Peyer's patch (tissue), 4 donors: ENCODE results near the gene DTX4. TPM values are rescaled to one million over a fixed set of nuclear protein-coding genes. Genes with fewer than 3 reads are reported as not detected.
A peak's percentile ranks its signal among the peaks of the same experiment; 100 is the strongest.

Source experiments
- DNase-seq, 3 donors: peaks; one replicate each; pipeline ENCODE4 v3.0.0-alpha.2; 2017 to 2019
- H3K27ac ChIP-seq, 4 donors: fragments of 200-600 bp; sonication (generic); one replicate each; pipeline ENCODE4 v1.5.1; 2016 to 2019
- H3K27me3 ChIP-seq, 2 donors: fragments of 200-600 bp; sonication (generic); one replicate each; pipeline ENCODE4 v1.5.1; 2019
- H3K36me3 ChIP-seq, 3 donors: fragments of 200-600 bp; sonication (generic); one replicate each; pipeline ENCODE4 v1.5.1; 2016 to 2019
- H3K4me1 ChIP-seq, 4 donors: fragments of 200-600 bp; sonication (generic); one replicate each; pipeline ENCODE4 v1.5.1; 2016 to 2019
- H3K4me3 ChIP-seq, 4 donors: fragments of 200-600 bp; sonication (generic); 1 replicate in 3 of 4; 2 replicates in 1 of 4; pipeline ENCODE4 v1.5.1; 2016 to 2019; ENCODE audit warnings: mild to moderate bottlenecking in 1 of 4
- H3K9me3 ChIP-seq, 4 donors: fragments of 200-600 bp; sonication (generic); one replicate each; pipeline ENCODE4 v1.5.1; 2016 to 2019; ENCODE audit warnings: mild to moderate bottlenecking in 1 of 4
- CTCF ChIP-seq, 6 experiments: fragments of 450-650 bp in 4 of 6; fragments of 200-600 bp in 2 of 6; sonication (generic) in 1 of 6; IDR thresholded peaks; one replicate each; pipeline ENCODE4 v1.5.1; 2017 to 2019; ENCODE audit warnings: antibody characterized with exemption in 6 of 6, mild to moderate bottlenecking in 3 of 6, moderate library complexity in 1 of 6
- POLR2A ChIP-seq, 2 donors: fragments of 450-650 bp; IDR thresholded peaks; one replicate each; pipeline ENCODE4 v1.5.1; 2017; ENCODE audit warnings: antibody characterized with exemption in 2 of 2, mild to moderate bottlenecking in 2 of 2, moderate library complexity in 2 of 2
- total RNA-seq, 4 donors: library from RNA; depleted of rRNA; stranded (reverse); fragments of >200 nt; gene quantifications; one replicate each; pipeline ENCODE4 v1.1.0, GENCODE V29; 2016

Gene DTX4
- total RNA-seq, 4 donors from 2014 or later: 41.3 to 93.8 (median 60.9) TPM

DNA sequence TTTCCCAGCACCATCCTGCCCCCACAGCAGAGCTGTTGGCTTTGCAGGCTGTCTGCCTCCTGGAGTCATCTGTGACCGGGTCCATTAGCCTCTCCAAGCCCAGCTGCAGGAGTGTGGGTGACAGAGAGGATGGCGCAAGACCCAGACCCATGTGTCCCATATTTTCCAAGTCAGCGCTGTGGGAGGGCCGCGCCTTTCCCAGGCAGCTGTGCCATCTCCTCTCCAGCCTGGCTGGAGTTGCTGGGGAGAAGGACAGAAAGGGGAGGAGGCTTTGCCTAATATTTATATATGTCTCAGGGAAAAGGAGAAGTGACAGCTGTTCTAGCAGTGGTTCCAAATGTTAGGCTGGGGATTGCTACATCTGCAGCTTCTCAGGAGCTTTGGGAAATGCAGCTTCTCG is 15.7 kb downstream of the DTX4 start:
- peak overlapping the region in 3 of 4 donors; percentile 32 to 80 (median 73) for H3K27ac ChIP-seq
- H3K36me3 ChIP-seq: peaks cover 0 to 27% (median 0%) of the 10 kb centered on the region in 3 donors
- no peaks in the 10 kb centered on the region for H3K27me3 ChIP-seq

GRCh38 chr11:59188954-59189353 is 17.0 kb downstream of the DTX4 start:
- TF ChIP-seq CTCF (IDR thresholded peaks at IDR 0.05) (no peak), POLR2A (IDR thresholded peaks at IDR 0.05) (no peak)
- Histone ChIP-seq H3K27ac (no peak overlapping the region), H3K36me3 (peaks cover 0 to 31% (median 0%) of the 10 kb centered on the region in 3 donors), H3K4me3 (no peak overlapping the region), H3K4me1 (peaks cover 0 to 65% (median 3%) of the 10 kb centered on the region in 4 donors), H3K9me3 (no peaks in the 10 kb centered on the region), H3K27me3 (no peaks in the 10 kb centered on the region)
- no peak for DNase-seq

More for the DNA sequence above, 15.7 kb downstream of the DTX4 start:
- DNase-seq: peak in 1 of 3 donors; percentile 76
- H3K4me1 ChIP-seq: peaks cover 0 to 75% (median 3%) of the 10 kb centered on the region in 4 donors
- no peak overlapping the region for H3K4me3 ChIP-seq
- no peak for TF ChIP-seq CTCF (IDR thresholded peaks at IDR 0.05)
- TF ChIP-seq POLR2A (IDR thresholded peaks at IDR 0.05): no peak
- no peaks in the 10 kb centered on the region for H3K9me3 ChIP-seq

DNA sequence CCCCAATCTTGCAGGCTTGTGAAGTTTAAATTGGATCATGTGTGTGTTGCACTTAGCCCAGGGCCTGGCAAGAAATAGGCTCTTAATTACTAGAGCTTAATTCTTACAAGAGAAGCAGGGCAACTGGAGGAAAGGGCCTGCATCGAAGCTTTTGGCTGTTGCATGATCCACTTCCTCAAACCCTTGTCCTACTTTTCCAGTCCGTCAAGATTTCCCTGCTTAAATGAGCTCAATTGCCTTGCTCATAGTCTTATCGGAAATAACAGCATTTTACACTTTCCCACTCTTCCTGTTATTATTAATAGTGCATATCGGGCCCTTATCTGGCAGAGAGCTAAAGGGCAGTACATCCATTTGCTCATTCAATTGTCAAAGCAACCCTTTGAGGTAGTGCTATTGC is 18.1 kb downstream of the DTX4 start:
- DNase-seq: no peak
- H3K4me1 ChIP-seq: peaks cover 0 to 55% (median 3%) of the 10 kb centered on the region in 4 donors
- H3K36me3 ChIP-seq: peaks cover 0 to 40% (median 0%) of the 10 kb centered on the region in 3 donors
- H3K27ac ChIP-seq: peak overlapping the region in 1 of 4 donors; percentile 62
- TF ChIP-seq POLR2A (IDR thresholded peaks at IDR 0.05) (no peak), CTCF (IDR thresholded peaks at IDR 0.05) (no peak)
- H3K9me3 ChIP-seq: no peaks in the 10 kb centered on the region
- no peaks in the 10 kb centered on the region for H3K27me3 ChIP-seq
- H3K4me3 ChIP-seq: no peak overlapping the region

GRCh38 chr11:59191095-59191494 is 19.2 kb downstream of the DTX4 start:
- no peaks in the 10 kb centered on the region for H3K27me3 ChIP-seq
- H3K9me3 ChIP-seq: no peaks in the 10 kb centered on the region
- H3K36me3 ChIP-seq: peaks cover 0 to 50% (median 2%) of the 10 kb centered on the region in 3 donors
- no peak for TF ChIP-seq POLR2A (IDR thresholded peaks at IDR 0.05)
- TF ChIP-seq CTCF (IDR thresholded peaks at IDR 0.05): no peak
- peak overlapping the region in 2 of 4 donors; percentile 13 to 62 for H3K27ac ChIP-seq
- peaks cover 0 to 45% (median 3%) of the 10 kb centered on the region in 4 donors for H3K4me1 ChIP-seq
- no peak overlapping the region for H3K4me3 ChIP-seq
- DNase-seq: peak in 1 of 3 donors; percentile 62

DNA sequence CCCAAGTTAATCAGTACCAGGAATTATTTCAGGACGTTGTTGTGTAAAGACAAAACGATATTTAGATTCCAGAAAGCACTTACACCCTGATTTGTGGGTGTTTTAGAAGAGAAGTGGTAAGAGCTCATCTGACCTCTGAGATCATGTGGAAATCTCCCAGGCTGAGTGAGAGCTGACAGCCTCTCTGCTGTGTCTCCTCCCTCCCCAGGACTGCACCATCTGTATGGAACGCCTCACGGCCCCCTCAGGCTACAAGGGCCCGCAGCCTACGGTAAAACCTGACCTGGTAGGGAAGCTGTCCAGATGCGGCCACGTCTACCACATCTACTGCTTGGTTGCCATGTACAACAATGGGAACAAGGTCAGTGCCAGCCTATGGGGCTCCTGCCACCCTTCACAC is 20.0 kb downstream of the DTX4 start:
- Histone ChIP-seq H3K36me3 (peaks cover 0 to 58% (median 2%) of the 10 kb centered on the region in 3 donors), H3K27ac (peak overlapping the region in 1 of 4 donors; percentile 62), H3K4me1 (peaks cover 0 to 37% (median 2%) of the 10 kb centered on the region in 4 donors), H3K9me3 (no peaks in the 10 kb centered on the region), H3K27me3 (no peaks in the 10 kb centered on the region), H3K4me3 (no peak overlapping the region)
- TF ChIP-seq POLR2A (IDR thresholded peaks at IDR 0.05): no peak
- TF ChIP-seq CTCF (IDR thresholded peaks at IDR 0.05): no peak
- no peak for DNase-seq
